Measurements from ENCODE around the gene TCF7L2.

GRCh38 chr10:113031147-113031546, 81.1 kb downstream of the TCF7L2 start:
- no peak for TF ChIP-seq RARB (CRISPR knock-in tag; IDR thresholded peaks at IDR 0.05)
- TF ChIP-seq ZNF565 (CRISPR knock-in tag; conservative IDR thresholded peaks at IDR 0.05; ENCODE audit: low read depth) = no peak
- no peak for TF ChIP-seq CREB5 (CRISPR knock-in tag; IDR thresholded peaks at IDR 0.05; ENCODE audit: low read depth)
- no peak for TF ChIP-seq PATZ1 (CRISPR knock-in tag; IDR thresholded peaks at IDR 0.05; ENCODE audit: borderline replicate concordance)
- TF ChIP-seq ZNF8 (CRISPR knock-in tag; IDR thresholded peaks at IDR 0.05) = no peak
- no peak for TF ChIP-seq OSR1 (CRISPR knock-in tag; IDR thresholded peaks at IDR 0.05)
- TF ChIP-seq TOX (CRISPR knock-in tag; IDR thresholded peaks at IDR 0.05; ENCODE audit: borderline replicate concordance) = no peak
- TF ChIP-seq BACH2 (CRISPR knock-in tag; IDR thresholded peaks at IDR 0.05; ENCODE audit: borderline replicate concordance) = no peak
- no peak for TF ChIP-seq ZC3H10 (CRISPR knock-in tag; IDR thresholded peaks at IDR 0.05)

All from SK-N-SH treated with all-trans-retinoic acid at 6 μM for 48 hours (cell line).